GM19438 (cell line): Measurements from ENCODE around the gene INSIG2.

ENCODE experiments used
- ATAC-seq: cut with Tn5 transposase; IDR thresholded peaks from one replicate; pipeline ENCODE4 v1.9.1; 2021; ENCODE audit warnings: low read depth; ENCODE audit not compliant: unreplicated experiment

The INSIG2 gene

DNA sequence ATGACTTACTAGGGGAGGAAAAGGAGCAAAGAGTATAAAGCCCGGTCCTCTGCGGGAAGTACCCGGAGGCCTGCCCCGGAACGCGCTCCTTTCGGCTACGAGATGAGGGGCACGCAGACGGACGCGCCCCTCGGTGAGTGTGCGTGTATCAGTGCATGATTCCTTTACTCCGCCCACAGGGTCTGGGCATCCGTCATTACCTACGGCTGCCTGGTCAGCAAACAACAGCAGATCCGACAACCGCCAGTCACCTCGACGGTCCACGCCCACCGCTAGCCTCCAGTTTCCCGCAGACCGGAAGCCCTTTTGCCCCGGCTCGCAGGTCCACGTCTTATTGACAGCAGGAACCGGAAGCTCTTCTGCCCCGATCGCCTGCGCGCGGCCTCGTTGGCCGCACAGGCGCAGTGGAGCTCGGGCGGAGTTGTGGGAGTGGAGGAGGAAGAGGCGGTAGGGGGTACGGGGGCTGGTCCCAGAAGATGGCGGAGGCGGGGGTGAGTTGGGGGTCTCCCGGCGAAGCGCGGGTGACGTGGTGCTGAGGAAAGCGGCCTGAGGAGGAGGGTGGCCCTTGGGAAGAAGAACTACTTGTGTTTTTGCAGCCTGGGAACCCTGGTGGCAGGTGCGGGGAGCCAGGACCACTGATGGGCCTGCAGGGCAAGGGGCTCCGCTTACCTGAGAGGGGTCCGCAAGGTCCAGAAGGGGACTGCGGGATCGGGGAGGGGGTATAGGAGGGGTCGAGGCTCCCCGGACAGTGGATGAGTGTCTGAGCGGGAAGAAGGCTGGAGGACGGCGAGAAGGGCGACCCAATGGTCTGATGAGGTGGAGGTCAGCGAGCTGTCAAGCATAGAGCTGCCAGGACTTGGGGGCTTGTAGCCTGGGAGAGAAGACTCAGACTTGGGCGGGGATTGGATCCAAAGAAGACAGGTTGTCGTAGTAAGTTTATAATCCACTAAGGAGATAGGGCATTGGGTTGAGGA, at the start of gene INSIG2:
Gene INSIG2, plus strand, starts transcription at position 421 of the 974 bp plus-strand sequence. CDS start 8,086 bp downstream, outside the sequence.
- peak; percentile 96 for ATAC-seq

DNA sequence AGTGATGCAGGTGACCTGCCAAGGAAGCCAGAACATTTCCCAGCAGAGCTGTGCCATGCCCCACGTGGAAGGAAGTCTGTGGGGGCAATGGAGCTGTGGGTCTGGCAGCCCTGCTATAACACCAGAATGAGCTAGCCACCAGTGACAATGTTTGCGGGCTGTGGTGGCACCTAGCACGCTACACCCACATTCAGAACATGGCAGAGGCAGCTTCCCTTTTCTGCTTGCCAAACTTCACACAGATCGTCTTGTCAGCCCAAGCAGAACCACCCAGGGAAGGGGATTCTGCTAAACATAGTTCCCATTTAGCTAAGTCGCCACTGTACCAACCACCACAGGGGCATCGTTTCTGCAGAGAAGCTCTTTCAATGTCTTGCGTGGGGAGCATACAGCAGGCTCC, 47.4 kb upstream of the INSIG2 start:
- no peak for ATAC-seq

DNA sequence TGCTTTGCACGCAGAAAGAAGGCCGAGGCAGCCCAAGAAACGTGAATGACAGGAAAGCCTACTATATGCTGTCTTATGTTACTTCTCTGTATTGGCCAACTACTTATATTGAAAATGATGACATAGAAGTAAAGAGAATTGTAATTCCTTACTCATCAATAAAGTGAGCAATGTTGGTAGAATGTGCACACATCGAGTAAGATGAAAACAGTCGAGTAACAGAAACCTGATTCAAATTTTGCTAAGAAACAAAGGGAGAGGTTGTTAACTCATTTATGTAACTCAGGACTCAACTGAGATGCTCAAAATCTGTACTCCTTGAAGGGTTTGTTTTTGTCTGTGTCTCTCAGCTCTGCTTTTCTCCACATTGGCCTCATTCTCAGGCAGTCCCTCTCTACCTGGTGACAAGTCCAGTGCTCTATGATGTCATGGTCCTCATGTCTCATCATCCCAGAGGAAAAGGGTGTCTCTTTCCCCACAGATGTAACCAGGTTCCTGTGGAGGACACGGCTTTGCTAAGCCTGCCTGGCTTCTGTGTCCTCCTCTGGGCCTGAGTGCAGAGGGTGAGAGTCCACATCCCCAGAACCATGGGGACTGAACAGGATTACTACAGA, 44.1 kb upstream of the INSIG2 start:
- ATAC-seq: no peak

DNA sequence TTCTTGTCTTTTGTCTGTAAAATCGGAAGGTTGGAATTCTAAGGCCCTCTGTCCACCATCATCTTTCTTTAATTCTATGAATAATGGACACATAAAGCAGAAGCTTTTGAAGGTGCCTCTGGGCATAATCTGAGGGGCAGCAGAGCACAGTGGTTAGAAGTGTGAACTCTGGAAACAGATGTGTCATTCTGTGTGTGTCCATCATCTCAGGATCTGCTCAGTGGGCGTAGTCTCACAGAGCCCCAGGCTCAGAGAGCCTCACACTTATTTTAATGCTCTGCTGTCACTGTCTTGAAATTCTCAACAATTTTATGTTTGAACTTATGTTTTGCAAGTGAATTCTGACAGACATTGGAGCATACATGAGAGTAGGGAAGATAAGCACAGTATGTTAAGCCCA, 43.4 kb upstream of the INSIG2 start:
- no peak for ATAC-seq

DNA sequence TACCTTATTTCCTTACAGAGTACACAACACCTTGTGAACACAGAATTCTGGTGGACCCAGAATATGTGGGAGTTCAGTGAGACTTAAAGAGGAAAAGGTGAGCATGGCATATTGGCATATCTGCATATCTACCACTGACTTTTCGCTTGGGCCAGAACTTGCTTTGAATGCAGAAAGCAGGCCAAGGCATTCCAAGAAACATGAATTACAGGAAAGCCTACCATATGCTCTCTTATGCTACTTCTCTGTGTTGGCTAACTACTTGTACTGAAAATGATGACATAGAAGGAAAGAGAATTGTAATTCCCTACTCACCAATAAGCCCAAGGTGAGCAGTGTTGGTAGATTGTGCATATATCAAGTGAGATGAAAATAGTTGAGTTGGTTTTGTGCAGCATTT, 43.0 kb upstream of the INSIG2 start:
- ATAC-seq: no peak

DNA sequence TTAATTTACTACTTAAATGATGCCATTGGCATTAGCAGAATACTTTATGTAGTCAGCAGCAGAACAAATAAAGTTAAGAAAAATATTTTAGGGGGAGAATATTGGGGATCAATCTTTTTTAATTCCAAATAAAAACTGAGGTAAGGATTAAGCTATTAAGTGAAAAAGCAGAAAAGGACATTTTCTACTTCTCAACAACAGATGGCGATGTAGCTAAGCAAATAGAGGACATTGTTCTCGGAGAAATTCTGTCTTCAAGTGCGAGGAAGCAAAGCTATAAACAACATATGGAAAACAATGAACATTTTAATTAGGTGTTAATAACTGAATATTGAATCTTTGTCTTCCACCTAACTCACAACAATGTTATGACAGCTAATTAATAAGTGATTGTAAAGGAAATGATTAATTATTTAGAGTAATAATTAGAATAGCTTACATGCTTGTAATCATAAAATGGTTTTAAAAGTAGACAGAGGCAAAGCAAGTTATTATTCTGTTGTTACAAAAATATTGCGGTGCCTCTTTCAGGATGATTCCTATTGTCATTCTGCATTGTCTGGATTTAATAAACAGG, 41.5 kb upstream of the INSIG2 start:
- no peak for ATAC-seq

DNA sequence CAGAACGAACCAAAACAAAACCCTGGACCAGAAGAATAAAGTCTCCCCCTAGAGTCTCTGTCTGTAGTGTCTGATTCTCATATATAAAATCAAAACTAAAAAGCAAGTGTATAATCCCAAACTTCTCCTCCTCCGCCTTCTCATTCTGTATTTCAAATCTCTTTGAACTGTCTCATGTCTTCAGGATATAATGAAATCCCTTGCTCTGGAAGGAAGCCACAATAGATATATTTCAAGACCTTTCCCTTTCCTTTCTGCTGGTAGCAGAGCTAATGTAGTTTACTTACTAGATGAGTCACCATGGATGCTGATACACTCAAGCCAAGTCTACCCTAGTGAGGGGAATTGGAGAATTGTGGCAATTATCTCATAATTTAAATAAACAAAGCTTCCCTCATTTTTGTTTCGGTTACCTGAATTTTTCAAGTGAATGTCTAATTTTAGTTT, 40.9 kb upstream of the INSIG2 start:
- ATAC-seq: no peak

DNA sequence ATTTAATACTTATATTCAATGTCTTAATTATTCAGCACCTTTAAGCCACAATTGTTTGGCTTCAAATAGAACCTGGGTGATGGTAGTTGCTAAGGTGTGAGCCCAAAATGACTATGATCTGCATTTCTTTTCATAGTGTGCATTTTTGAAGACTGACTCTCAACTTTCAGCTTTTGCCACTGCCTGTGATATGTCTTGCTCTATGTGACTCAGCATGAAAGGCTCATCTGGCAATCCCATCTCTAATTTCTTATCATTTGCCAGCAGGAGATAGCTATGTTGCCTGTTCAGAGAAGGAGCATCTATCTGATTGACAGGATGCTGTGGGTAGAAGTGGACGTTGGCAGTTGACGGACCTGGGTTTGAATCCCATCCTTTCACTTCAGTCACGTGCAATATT, 39.9 kb upstream of the INSIG2 start:
- ATAC-seq: no peak

DNA sequence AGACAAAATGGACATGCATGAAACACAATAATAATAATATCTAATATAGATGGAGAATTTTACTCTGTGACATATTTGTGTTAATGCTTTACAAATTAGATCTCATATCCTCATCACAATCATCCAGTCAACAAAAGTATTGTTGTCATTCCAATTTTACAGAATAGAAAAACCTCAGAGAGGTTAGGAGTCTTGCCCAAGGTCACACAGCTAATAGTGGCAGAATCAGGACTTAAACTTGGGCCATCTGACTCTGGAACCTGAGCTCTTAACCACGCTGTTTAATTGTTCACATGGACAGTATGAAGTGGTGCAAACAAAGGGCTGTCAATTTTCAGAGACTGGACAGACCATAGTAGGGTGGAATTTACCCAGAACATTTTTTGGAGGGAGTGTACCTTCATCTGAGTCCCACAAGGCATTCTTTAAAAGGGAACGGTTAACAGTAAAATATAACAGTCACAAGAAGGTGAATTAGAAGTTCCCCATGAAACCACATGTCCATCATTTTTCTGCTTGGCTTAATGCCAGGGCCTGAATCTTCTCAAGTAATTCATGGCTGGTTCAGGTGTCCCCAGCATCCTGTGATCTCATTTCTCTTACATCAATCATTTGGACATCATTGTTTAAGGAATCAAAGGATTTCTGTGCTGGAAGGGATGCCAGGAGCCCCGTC, 39.0 kb upstream of the INSIG2 start:
- ATAC-seq: no peak

DNA sequence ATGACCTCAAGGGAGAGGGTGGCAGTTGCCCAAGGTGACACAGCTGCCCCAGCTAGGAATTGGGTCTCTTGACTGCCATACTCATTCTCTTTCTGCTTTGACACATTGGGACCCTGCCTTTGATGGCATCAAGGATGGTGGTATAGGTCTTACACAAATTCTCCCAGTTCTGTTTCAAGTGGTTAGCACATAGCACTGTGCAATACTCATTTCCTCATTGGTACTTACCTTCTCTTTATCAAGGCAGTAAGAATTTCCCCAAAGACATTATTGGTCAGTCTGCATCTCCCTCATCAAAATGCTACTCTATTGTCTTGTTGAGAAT, 38.5 kb upstream of the INSIG2 start:
- ATAC-seq: no peak

DNA sequence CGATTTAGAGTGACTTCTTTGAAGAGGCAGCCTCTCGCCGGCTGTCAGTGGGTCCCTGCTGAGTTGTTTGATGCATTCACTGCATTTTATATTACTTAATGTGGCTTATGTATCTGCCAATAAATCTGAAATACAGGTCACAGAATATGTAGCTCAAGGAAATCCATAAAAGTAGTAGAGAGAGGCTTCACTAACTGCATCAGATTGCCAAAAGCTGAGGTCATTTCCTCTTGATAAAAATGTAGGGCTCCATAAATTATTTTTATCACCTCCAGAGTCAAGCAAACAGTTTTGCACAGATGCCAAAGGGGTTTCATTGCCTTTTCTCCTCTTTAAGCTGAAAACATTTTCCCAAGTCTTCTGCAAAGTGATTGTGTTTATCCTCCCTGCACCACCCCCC, 37.9 kb upstream of the INSIG2 start:
- ATAC-seq: no peak

DNA sequence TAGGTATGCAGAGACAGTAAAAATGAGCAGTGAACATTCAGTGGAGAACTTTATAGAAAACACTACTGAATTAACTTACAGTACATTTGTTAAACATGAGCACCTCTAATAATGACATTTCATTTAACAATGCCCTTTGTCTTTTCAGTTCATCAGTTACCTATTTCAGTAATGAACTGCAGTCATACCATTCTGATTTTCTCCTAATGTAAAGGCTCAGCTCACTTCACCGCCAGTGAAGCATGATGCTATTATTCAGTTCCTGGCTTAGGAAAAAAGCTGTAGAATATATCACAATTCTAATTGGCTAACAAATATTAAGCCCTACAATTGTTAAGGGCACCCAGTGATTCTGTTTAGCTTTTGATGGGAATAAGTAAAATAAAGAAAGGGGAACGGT, 37.3 kb upstream of the INSIG2 start:
- no peak for ATAC-seq

DNA sequence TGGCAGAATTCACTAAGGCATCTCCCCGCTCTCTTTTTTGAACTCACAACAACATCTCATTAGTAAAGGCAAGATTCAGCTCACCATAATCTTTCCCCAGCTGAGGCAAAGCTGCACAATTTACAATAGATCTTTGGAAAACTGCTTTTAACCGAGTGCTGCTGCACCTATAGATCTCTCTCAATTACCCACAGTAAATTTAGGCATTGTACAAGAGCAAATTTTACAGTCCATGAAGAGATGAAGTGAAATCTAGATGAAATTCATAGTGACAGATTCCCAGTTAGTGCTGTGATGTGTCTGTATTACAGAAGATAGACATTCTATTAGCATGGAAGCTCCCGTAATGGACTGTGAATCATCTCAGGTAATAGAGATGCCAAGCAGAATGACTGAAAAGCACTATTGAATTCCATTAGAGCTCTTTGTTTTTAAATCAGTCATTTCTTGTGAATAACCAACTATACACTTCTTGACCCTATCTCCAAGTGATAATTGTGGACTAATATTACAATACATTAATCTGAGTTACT, 36.4 kb upstream of the INSIG2 start:
- no peak for ATAC-seq

DNA sequence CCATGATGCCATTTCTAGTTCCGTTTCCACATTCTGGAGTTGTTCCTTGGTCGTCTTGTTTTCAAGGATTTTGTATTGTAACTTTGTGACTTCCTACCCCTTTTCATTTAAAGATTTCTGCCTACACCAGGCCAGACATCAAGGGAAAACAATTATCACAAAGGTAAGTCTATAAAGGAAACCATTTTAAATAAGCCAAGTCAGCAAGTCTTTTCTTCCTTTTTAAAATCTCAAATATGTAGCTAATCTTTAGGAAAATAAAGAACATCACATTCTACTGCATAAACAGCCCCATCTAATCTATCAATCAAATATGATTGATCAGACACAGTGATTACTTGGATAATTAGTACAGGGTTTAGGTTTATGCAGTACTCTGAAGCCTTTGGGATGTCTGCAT, 35.8 kb upstream of the INSIG2 start:
- no peak for ATAC-seq

DNA sequence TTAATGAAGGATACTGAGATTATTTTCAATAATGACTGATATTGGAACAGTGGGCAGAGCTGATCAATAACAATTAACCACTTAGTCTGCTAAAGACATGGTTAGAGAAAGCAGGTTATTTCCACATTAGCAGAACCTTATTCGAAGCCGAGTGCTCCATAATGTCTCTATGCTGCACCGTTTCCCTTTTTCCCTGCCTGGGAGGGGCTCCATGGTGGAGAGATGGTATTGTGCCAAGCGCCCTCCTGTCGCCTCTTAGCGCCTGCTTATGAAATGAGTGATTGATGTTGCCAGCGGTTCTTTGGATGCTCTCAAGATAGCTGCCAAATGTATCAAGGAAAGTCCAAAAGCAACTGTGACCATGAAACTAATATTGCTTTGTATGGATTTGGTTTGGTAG, 34.6 kb upstream of the INSIG2 start:
- ATAC-seq: no peak

DNA sequence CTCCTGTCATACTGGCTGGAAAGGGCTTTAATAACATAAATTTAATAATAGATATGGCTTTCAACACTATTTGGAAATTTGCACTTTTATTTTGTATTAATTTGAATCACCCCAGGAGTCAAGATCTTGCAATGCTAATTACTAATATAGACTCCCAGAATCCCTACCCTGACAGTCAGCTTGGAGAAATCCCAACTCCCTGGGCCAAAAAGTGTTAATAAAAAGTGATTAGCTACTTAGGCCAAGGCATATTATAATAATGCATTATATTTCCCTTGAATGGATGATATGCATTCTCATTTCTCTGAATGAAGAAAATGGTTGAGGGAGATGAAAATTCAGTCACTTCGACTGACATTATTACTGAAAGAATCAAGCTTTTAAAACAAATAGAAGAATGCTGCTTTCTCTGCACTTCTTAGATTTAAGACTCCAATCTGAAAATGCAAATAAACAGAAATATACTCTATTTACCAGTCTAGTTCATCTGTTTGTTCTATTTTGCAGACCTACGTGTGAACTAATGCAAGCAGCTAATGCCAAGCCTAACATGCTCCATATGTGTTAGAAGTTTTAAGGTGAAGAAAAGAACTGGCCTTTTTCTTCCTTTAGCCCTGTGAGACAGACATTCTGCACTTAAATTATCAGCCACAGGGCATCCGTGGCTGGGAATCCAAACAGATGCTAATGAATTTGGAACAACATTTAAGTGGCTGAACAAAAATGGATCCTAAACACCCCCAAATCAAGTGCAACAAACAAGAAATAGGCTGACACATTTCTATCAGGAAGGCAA, 33.9 kb upstream of the INSIG2 start:
- no peak for ATAC-seq

DNA sequence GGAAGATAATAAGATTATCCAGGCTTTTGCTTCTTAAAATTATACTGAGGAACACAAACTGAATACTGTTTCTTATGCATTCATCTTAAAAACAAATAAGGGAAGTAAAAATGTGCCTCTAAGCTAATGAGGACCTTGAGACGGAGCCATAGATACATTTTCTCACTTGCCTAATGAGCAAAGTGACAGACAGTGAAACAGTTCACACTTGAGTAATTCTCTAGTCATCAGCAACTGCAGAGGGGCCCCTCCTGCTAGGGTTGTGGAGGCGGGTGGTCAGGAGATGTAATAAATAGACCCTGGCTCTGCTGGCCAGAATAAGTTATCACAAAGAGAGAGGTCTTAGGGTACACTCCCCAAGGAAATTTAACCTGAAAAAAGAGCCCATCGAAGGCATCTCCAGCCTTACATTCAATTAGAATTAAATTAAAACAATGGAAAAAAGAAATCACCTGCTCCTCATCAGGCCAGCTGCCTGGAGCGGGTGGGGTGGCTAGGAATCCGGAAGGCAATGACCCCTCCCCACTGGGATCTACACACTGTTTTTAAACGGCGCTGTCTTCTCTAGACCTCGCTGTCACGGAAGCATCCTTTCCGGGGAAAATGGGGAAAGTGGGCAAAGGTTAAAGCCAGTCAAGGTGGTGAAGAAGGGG, 32.6 kb upstream of the INSIG2 start:
- ATAC-seq: peak; percentile 70

DNA sequence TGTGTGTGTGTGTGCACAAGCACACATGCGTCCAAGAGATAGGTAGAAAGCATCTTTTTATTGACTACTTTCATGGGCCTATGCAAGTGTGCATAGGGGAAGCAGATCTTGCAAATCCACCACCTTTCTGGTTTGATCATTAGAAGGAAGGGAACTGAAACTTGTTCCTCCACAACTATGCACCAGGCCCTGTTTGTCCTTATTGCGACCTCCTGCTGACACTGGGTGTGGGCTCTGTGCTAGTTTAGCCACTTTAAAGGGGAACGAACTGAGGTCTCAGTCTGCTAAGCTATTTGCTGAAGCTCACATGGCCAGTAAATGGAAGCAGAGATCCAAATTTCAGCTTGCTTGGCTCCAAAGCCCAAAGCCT, 32.1 kb upstream of the INSIG2 start:
- ATAC-seq: peak; percentile 86

DNA sequence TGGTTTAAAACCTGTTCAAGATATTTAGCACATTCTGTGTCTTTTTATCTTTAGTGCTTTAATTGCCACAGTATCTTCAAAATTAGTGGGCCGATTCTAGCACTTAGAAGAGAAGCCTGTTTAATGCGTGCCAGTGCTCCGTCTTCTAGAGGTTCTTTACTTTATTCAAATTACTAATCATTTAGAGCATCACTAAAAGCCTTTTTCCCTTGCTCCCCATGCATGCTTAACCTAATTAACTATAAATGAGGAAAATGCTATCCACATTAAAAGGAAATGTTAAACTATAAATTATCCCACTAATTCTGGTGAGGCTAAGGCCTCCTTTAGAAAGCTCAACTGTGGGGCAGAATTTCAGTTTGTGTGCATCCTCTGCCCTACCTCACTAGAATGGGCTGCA, 31.5 kb upstream of the INSIG2 start:
- ATAC-seq: no peak

DNA sequence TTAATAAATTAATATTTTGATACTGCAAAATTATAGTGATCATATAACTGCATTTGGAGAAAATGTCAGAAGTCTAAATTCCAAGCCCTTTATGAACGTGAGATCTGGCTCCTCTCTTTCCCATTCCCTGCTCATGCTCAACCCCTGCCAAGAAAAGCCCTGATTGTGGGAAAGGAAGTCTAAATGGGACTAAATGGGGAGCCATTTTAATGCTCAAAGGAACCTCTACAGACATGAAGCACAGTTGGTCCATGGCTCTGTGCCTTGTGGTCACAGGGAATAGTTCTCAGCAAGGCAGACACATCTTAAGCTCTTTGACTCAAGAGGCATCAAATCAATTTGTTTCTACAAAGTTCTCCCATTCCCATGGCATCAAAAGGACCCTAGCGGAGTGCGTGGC, 29.3 kb upstream of the INSIG2 start:
- no peak for ATAC-seq
